Stimulated activated CD8-positive, alpha-beta memory T cell treated with anti-CD3 and anti-CD28 coated beads, Interleukin-7, amount 100 ng/mL, for 48 hours (primary cell): ENCODE data around the gene CENPE.
A peak's percentile ranks its signal among the peaks of the same experiment; 100 is the strongest.
"Not testable (repeated sequence)": the region's sequence is repeated elsewhere in the genome, so short reads cannot be mapped to it uniquely, and the experiment has no call there.

Experiments used
- DNase-seq, 2 donors: peaks; one replicate each; pipeline ENCODE4 v3.0.0-alpha.2; 2020; ENCODE audit warnings: low read depth in 1 of 2; ENCODE audit errors: extremely low read depth in 1 of 2

CENPE gene

GRCh38 chr4:103198111-103198765, at the start of gene CENPE:
TSS of gene CENPE (minus strand) at chr4:103198343. CDS start at chr4:103198319, 24 bp downstream.
- DNase-seq, result peak; percentile 67 to 73

GRCh38 chr4:103244251-103244650, 46.1 kb upstream of the CENPE start:
- DNase-seq, result no peak

- DNase-seq, result not testable (repeated sequence)
These were observed 32.8 kb upstream of the CENPE start for GRCh38 chr4:103230938-103231337.

- not testable (repeated sequence) for DNase-seq
These were observed 25.4 kb upstream of the CENPE start for GRCh38 chr4:103223556-103223955.

GRCh38 chr4:103207673-103208072, 9.5 kb upstream of the CENPE start:
- DNase-seq, result no peak

- no peak for DNase-seq
These were observed 6.0 kb upstream of the CENPE start for GRCh38 chr4:103204111-103204510.

GRCh38 chr4:103201724-103202123, 3.6 kb upstream of the CENPE start:
- DNase-seq, result no peak

- no peak for DNase-seq
These were observed 3.1 kb upstream of the CENPE start for GRCh38 chr4:103201253-103201652.

- DNase-seq, result no peak
These were observed 866 bp upstream of the CENPE start for GRCh38 chr4:103199009-103199408.

GRCh38 chr4:103197765-103198110, 405 bp downstream of the CENPE start:
- DNase-seq, result no peak

- DNase-seq, result no peak
These were observed 4.7 kb downstream of the CENPE start for GRCh38 chr4:103193457-103193856.

GRCh38 chr4:103171006-103171405, 27.1 kb downstream of the CENPE start:
- no peak for DNase-seq

GRCh38 chr4:103169750-103170149, 28.4 kb downstream of the CENPE start:
- not testable (repeated sequence) for DNase-seq

- no peak for DNase-seq
These were observed 29.1 kb downstream of the CENPE start for GRCh38 chr4:103168993-103169392.

- no peak for DNase-seq
These were observed 36.0 kb downstream of the CENPE start for GRCh38 chr4:103162176-103162575.

- no peak for DNase-seq
These were observed 39.4 kb downstream of the CENPE start for GRCh38 chr4:103158760-103159159.

GRCh38 chr4:103156106-103156505, 42.0 kb downstream of the CENPE start:
- no peak for DNase-seq

GRCh38 chr4:103152381-103152780, 45.8 kb downstream of the CENPE start:
- DNase-seq, result no peak

- DNase-seq, result no peak
These were observed 47.5 kb downstream of the CENPE start for GRCh38 chr4:103150677-103151076.

GRCh38 chr4:103144926-103145325, 53.2 kb downstream of the CENPE start:
- no peak for DNase-seq

- DNase-seq, result no peak
These were observed 60.7 kb downstream of the CENPE start for GRCh38 chr4:103137446-103137827.

- no peak for DNase-seq
These were observed 61.3 kb downstream of the CENPE start for GRCh38 chr4:103136671-103137445.
